IPS-11a (cell line): ENCODE results near the gene PYDC1.
"Not testable (repeated sequence)": the region's sequence is repeated elsewhere in the genome, so short reads cannot be mapped to it uniquely, and the experiment has no call there.

ENCODE experiments used
- H3K4me3 ChIP-seq: one replicate; pipeline ENCODE4 v1.5.1; 2013; ENCODE audit warnings: low read depth, low read length, control low read depth

PYDC1 gene

GRCh38 chr16:31181102-31181830 lies 35.7 kb downstream of the PYDC1 start:
- H3K4me3 ChIP-seq: peak overlapping the region; percentile 89

DNA sequence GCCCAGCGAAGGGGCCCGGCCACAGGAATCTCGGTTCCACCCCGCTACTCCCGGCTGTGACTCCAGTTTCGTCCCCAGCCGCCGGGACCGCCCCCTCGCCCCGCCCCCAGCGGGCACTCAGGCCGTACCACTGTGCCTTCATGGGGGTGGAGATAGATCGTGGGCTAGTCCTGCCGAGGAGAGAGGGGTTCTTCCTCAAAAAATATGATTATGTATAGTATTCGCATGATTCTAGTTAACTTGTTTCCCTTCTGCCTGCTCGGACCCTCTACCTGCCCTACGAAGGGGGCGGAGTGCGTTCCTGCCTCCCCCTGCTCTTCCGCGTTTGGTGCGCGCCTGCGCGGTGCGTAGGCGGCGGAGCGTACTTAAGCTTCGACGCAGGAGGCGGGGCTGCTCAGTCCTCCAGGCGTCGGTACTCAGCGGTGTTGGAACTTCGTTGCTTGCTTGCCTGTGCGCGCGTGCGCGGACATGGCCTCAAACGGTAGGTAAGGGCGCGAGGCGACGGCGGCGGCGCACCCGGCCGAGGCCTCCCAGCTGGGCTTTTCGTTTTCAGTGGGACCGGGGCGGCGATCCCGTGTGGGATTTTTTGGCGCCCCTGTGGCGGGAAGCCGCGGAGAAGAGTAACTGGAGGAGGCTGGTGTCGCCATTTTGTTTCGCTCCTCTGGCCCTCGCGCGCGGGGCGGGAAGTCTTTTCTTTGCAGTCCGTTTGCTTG lies 37.0 kb downstream of the PYDC1 start, which contains the start of gene FUS:
Gene FUS, plus strand, starts transcription at position 393 of the 713 bp plus-strand sequence. Its CDS starts 76 bp downstream, at position 469.
- peak within 1 kb of the TSS; percentile 89 for H3K4me3 ChIP-seq

- H3K4me3 ChIP-seq: peak overlapping the region; percentile 89
These were observed 37.7 kb downstream of the PYDC1 start for GRCh38 chr16:31179219-31179746.

- H3K4me3 ChIP-seq: no peak overlapping the region
These were observed 39.8 kb downstream of the PYDC1 start for GRCh38 chr16:31177136-31177535.

- not testable (repeated sequence) for H3K4me3 ChIP-seq
These were observed 46.9 kb downstream of the PYDC1 start for GRCh38 chr16:31170048-31170447.

GRCh38 chr16:31168848-31169247 lies 48.1 kb downstream of the PYDC1 start:
- H3K4me3 ChIP-seq: no peak overlapping the region

DNA sequence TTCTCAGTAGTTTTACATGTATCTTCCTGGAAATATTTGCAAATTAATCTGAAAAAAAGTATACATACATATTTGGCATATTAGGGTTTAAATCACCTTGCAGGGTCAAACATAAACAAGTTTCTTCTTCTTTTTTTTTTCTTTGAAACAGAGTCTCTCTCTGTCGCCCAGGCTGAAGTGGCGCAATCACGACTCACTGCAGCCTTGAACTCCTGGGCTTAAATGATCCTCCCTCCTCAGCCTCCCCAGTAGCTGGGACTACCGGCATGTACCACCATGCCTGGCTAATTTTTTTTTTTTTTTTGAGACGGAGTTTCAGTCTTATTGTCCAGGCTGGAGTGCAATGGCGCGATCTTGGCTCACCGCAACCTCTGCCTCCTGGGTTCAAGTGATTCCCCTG lies 49.6 kb downstream of the PYDC1 start:
- H3K4me3 ChIP-seq: no peak overlapping the region
